ENCODE measurements around the gene PLXNA2.

The PLXNA2 gene

DNA sequence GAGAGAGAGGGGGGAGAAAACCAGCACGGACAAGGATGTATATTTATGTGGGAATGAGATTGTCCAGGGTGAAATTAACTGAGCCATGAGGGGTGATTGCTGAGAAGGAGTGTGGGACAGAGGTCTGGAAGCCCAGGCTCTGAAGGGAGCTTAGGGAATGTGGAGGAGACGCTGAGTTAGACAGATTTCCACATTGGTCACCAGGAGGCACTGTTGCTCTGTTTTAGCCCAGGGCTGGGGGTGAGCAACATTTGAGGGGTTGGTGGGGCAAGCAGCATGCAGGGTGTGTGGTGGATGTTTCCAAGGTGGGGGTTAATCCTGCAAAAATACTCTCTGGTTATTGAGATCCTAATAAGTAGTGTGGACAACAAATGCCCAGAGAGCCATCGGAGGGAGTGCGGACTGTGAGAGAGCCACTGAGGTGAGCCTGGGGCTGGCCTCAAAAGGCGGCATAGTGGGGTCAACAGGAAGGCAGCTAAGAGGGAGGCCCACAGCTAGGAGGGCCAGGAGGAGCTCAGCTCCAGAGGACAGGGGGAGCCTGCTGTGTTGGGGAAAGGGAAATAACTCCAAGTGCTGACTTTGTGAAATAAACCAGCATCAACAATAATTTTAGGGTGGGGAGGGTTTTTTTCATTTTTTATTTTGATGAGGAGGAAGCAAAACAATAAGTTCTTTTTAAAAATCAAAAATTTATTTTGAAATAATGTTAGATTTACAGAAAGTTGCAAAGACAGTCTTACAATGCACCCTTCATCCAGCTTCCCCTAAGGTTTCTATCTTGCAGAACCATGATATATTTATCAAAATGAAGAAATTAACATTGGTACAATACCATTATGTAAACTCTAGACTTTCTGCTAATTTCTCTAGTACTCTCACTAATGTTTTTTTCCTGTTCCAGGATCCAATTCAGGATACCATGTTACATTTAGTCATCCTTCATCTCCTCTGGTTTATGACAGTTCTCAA lies 250.4 kb downstream of the PLXNA2 start:
- DNase-seq (ENCODE audit: low spot score) = no peak

DNA sequence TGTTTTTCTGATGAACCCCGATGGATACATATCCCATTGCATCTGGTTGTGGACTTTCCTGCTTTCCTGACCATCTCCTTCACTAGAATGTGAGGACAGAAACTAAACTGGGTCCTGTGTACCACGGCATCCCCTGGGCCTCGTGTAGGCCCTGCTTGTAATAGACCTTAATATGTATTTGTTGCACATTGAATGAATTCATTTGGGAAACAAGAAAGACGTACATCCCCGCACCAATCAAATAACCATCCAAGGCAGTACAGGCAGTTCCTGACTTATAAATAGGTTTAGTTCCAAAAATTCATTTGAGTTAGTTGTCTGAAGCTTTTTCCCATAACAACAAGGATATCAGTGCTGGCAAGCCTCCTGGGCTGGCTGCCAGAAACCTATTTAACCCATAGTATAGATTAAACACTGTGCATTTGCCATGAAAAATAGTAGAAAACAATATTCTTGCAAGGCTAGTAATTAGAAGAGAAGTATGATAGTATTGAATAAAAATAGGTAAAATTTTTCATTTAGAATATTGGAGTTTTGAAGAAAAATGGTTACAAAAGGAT lies 251.4 kb downstream of the PLXNA2 start:
- no peak for DNase-seq (ENCODE audit: low spot score)

DNA sequence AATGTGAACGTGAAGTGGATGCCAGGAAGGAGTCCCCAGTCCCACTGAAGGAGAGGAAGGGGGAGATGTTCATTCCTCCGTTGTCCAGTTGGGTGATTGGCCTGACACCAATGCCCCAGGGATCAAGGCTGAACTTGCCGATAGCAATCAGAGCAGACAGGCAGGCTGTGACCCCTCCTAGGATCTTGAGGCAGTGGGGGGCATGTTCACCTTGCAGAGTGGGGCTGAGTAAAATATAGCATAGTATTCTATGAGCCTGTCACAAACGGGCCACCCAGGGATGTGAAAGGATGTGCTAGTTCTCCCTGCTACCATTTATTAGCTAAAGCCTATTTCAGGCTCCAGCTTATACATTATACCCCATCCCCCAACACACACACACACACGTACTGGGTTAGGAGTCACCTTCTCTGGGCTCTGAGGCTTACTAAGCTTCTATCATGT lies 252.6 kb downstream of the PLXNA2 start:
- DNase-seq (ENCODE audit: low spot score) = no peak

DNA sequence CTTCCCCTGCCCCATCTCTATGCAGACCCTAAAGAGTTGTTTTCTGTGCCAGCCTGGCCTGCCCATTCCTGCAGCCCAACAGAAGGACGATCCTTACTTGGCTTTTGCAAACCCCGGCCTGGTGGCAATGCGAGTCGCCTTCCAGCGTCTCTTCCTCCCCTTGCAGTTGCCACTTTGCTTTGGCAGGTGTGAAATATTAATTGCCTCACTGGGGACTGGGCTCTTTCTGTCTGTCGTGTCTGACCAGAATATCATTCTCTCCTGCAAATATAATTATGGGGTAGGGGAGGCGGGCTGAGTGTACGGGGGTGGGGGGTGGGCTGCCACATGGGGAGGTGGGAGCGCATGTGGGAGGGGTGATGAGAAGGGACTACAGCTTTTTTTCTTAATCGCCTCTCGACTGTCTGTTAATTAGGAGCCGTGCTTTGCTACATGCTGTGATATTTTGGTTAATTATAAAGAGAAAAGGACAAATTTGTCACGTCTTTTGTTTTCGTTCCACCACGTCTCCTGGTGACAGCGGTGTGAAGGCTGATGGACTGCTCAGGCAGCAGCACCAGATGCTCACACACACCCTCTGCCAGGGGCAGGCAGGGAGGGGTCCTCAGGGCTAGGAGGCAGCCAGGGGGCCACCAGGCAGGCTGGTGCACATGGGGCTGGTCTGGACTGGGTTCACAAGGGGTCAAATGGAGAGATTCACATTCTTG lies 253.2 kb downstream of the PLXNA2 start:
- no peak for DNase-seq (ENCODE audit: low spot score)

DNA sequence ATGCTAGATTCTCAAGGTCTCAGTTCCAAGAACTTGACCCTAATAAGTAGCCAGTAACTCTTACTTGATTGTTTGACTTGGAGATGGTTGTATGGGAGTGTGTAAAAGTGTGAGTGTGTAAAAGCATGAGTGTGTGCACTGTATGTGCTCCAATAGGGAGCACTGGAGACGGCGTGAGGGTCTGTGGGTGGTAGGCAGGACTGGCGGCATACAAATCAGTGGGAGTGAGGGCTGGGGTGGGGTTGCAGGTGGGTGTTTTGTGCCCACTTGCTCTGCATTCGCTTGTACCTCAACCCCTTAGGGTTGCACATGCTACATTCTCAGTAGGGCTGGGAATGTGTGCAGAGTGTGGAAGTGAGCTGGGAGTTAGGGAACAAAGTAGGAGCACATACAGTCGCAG lies 253.7 kb downstream of the PLXNA2 start:
- no peak for DNase-seq (ENCODE audit: low spot score)

DNA sequence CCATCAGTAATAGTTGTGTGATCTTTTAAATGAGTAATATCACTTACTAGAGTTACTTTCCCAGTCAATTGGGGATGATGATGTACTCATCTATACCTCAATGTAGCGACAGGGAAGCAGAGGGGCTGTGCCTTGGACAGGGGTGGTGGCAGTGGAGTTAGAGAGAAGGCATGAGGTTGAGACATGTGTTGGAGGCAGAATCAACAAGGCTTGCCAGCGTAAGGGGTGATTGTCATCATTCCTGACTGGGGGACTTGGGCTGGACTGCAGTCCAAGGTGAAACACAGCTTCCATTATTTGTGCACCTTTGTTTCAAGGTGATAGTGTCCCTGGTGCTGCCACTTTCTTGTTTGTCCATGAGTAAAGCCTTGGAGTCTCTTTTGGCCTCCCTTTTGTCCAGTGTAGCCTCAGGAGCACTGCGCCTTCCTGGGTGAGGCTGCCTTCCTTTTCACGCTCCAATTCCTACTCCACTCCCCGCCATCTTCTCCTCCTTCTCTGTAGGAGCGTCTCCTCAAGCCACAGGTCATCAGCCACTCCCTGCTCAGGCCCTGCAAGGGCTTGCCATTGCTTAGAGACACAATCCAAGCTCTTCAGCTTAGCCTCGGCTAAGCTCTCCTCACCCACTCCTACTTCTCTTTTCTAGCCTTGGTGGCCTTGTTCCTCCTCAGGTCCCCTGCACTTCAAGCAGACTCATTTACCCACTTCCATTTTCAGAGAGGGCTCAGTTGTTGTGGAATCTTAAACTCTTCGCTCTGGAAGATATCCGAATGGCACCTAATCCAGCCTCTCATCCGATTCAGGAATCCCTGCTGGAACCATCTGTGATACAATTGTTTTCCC lies 255.6 kb downstream of the PLXNA2 start:
- no peak for DNase-seq (ENCODE audit: low spot score)

DNA sequence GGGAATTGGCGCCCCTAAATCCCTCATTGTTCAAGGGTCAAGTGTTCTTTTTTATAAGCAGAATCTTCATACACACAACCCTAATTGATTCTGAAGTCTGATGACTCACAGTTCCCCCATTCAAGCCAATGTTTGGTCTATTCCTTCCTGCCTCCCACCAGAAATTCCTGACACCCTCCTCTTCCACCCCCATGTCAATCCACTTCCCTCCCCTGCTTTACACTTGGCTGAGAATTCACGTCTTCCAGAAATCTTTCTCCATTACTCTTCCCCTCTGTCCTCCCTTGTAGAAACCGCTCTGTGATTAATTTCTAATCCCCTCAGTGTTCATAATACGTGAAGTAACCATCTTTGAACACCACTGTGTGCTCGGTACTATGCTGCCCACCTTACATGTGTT lies 257.0 kb downstream of the PLXNA2 start:
- DNase-seq (ENCODE audit: low spot score) = no peak

DNA sequence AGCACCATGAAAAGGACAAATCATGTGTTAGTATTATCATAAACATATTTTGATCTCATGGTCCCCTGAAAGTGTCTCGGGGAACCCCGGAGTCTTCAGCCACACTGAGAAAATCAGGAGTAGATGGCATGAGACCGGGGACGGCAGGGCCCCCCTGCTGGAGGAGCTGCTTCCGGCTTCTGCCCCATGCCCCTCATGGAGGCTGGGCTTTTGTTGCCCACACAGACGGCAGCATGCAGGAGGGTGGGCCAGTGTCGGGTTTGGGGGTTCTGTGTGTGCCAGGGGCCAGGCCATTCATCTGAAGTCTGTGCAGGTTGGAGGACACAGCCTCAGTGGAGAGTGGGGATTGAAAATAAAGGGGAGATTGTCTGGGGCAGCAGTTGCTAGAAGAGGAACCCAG lies 258.2 kb downstream of the PLXNA2 start:
- no peak for DNase-seq (ENCODE audit: low spot score)

DNA sequence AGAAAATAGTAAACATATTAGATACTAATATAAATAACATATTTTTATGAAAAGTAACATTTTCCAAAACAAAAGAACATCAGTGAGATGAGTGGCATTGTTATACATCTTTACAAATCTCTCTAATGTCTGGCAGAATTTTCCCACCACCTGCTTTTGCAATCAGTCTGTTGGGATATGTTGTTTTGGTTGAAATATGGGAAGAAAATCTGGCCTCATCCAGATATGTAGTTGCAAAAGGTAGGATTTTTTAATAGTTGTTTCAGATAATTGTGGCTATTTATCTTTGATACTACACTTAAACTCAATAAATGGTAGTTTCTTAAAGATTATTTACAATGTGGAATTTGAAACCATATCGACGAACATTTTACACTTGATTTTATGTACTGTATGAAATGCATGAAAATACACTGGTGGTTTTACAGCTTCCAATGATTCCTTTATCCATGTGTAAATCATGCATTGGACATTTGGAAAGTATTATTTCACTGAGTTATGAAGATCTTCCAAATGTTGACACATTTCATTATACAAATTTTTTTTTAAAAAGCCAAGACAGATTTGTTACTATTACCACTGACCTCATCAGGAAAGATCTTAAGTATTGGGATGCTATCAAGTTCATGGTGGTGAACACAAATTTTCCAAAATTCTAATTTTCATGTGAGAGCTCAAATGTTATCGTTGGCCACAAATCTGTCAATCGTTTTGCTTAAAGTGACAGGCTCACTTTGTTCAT lies 259.2 kb downstream of the PLXNA2 start:
- DNase-seq (ENCODE audit: low spot score) = no peak

DNA sequence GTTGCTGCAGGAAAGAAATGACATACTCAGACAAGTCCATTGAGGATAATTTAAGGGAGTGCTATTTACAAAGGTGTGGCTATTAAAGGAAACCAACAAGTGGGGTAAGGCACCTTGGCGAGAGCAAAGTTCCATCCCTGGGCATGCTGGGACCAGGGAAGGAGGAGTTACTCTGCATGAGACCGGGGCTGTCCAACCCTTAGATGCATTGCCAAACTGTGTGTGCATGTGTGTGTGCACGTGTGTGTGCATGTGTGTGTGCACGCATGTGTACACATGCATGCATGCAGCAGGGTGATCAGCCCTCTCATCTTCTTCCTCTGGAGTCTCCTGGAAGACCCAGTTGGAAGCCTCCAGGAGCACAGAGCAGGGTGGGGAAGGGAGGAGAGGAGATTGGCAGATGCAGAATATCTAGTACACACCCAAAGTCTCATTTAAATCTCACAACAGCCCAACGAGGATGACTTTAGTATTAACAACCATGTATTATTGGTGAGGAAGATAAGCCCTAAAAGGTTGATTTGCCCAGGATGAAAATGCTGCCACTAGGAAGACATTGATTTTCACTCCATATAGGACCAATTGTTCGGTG lies 261.0 kb downstream of the PLXNA2 start:
- no peak for DNase-seq (ENCODE audit: low spot score)

DNA sequence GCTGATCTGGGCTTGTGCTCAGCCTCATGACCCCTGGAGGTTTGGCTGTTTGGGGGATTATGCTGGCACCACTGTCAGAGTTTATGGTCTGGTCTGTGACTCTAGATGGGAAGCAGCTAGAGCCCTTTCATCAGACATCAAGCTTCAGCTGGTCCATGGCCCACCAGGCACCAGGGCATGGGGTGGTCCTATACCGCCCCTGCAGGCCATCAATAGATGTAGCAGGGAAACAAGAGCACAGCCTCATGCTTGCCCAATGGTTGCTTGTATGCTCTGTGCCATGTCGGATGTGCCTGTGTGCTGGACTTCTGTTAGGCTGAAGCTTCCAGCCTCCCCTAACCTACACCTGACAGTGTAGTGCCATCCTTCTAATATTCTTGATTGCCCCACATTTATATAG lies 262.2 kb downstream of the PLXNA2 start:
- no peak for DNase-seq (ENCODE audit: low spot score)

DNA sequence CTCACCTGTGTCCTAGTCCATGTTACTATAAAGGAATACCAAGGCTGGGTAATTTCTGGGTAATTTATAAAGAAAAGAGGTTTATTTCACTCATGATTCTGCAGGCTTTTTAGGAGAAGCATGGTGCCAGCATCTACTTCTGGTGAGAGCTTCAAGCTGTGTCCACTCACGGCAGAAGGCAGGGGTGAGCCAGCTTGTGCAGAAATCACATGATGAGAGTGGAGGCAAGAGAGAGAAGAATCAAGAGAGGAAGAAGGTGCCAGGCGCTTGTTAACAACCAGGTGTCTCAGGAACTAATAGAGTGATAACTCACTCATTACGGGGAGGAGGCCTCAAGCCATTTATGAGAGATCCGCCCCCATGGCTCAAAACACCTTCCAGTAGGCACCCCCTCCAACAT lies 265.7 kb downstream of the PLXNA2 start:
- no peak for DNase-seq (ENCODE audit: low spot score)

DNA sequence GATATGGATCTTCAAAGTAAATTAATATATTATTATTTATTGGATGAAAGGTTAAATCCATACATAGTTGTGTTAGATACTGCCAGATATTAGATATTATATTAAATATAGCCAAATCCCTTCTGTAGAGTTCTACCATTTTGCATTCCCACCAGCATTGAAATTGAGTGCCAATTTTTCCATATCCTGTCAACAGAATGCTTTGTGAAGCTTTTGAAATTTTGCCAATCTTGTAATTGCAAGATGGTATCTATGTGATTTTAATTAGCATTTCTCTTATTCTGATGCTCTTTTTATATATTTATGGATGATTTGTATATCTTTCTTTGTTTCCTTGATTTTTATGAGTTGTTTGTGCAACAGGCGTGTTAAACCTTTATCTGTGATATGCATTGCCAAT lies 266.3 kb downstream of the PLXNA2 start:
- no peak for DNase-seq (ENCODE audit: low spot score)

DNA sequence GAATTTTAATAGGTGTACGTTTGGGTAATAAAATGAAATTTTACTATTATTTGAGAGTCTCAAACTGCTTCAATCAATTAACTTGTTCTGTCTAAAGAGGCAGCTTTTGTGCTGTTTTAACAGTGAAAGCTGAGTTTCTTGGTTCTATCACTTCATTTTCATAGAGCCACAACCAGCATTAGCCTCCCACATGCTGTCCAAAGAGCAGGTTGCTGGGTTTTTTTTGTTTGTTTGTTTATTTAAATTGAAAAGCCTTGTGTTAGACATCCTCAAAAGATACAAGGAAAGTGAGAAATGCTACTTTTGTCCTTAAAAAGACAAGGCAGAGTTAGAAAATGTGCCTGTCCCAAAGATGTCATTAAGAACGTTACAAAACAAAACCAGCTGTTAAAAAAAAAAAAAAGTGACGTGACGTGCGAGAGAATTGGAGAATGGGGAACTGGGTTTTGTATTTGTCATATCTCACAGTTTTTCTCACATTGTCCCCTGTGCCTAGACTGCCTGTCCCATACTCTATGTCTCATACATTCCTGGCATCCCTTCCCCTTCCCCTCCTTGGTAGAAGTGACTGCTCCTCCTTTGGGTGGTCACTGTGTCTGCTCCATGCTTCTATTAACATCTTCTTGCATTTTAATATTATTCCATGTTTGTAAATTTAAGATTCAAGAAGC lies 270.2 kb downstream of the PLXNA2 start:
- DNase-seq (ENCODE audit: low spot score) = no peak

DNA sequence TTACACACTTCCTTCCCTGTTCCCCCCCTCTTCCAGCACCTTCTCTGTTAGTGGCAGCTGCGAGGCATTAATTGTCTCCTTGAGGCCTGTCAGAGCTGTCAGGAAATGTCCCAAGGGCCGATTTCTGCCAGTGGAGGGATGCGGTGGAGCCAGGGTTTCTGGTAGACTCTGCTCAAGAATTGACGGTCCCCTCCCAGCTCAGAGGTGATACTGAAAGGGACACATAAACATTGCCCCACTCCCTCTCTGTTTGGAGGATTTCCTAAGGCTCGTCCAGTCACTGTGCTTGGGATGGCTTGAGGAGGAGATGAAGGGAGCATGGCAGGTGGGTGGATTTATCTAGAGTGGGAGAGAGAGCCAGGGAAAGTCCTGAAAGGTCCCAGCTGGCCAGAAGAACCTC lies 271.8 kb downstream of the PLXNA2 start:
- DNase-seq (ENCODE audit: low spot score) = no peak

All from left forelimb (tissue), 1 donor.